ENCODE results near the gene SUPT7L. TPM values are rescaled to one million over a fixed set of nuclear protein-coding genes. Genes with fewer than 3 reads are reported as not detected.

The SUPT7L gene
- total and polyA plus RNA-seq, 7 donors, result 17.1 to 33.8 (median 21.1) TPM

GRCh38 chr2:27661371-27661770 is 2.0 kb downstream of the SUPT7L start:
- H3K4me3 ChIP-seq, result no peak overlapping the region
- intact Hi-C loops (cut with DNase I), result loop anchor here in 1 of 2 donors (5.0 kb wide), 1 partner anchor 34 kb away; the partner anchor contains the start of genes CCDC121 and GPN1
- DNase-seq (no peak), ATAC-seq (no peak)
- WGBS, 3 donors, result 84 to 96% (median 90%) methylated on average over 1 of the region's 1 CpG
- H3K9me3 ChIP-seq, result no peaks in the 10 kb centered on the region
- TF ChIP-seq CTCF (IDR thresholded peaks at IDR 0.05), result no peak
- H3K27me3 ChIP-seq (ENCODE audit: insufficient read depth in 3 of 3, low read length in 2 of 3), result no peaks in the 10 kb centered on the region
- peaks cover 9 to 71% of the 10 kb centered on the region in 2 donors for H3K36me3 ChIP-seq (ENCODE audit: insufficient read depth in 1 of 2, low read depth in 1 of 2)
- H3K27ac ChIP-seq, result no peak overlapping the region
- H3K4me1 ChIP-seq, result peaks cover 34% of the 10 kb centered on the region

DNA sequence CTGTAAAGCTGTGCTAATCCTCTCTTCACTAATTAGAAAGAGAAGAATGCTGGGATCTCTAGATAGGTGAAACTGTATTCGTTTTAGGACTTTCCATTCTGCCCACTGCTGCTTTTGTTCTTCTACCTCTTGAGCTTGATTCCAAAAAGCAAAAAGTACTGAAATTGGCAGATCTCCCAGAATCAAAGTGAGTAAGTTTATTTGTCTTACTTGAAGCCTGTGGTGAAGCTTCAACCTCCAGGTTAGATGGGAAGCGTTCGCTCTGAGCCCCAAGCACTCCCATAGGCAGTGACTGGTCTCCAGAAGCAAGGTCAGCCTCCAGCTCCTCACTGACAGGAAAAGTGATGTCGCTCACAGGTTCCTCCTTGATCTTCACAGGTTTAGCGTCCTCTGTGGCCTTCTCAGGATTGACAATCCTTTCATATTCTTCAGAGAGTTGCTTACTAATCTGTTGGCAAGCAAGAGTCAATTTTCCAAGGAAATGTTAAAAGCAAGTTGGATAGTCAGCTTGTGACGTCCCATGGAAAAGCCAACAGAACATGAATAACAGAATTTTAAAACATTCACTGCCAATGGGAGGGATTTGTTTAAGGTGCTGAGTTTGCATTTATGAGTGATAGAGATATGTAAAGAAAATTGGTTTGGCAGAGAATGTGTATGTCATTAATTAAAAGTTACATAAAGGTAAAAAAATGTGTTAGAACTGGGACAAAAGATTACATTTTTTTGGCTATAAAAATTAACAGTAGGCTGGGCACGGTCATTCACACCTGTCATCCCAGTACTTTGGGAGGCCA is 8.1 kb downstream of the SUPT7L start:
- Histone ChIP-seq H3K4me1 (peaks cover 4% of the 10 kb centered on the region), H3K27ac (no peak overlapping the region), H3K4me3 (no peak overlapping the region), H3K36me3 (ENCODE audit: insufficient read depth in 1 of 2, low read depth in 1 of 2) (peaks cover 17 to 100% of the 10 kb centered on the region in 2 donors), H3K27me3 (ENCODE audit: insufficient read depth in 3 of 3, low read length in 2 of 3) (no peaks in the 10 kb centered on the region), H3K9me3 (no peaks in the 10 kb centered on the region)
- WGBS, 3 donors, result 87 to 92% (median 90%) methylated on average over 7 of the region's 7 CpGs
- no peak for TF ChIP-seq CTCF (IDR thresholded peaks at IDR 0.05)
- intact Hi-C loops (cut with DNase I), result loop anchor here in 1 of 2 donors (10.0 kb wide), 1 partner anchor 171 kb away; the partner anchor contains the start of gene IFT172
- DNase-seq, result no peak
- ATAC-seq, result no peak

GRCh38 chr2:27653397-27653796 is 10.0 kb downstream of the SUPT7L start:
- Histone ChIP-seq H3K36me3 (ENCODE audit: insufficient read depth in 1 of 2, low read depth in 1 of 2) (peaks cover 19 to 100% of the 10 kb centered on the region in 2 donors), H3K27me3 (ENCODE audit: insufficient read depth in 3 of 3, low read length in 2 of 3) (no peaks in the 10 kb centered on the region), H3K4me3 (no peak overlapping the region), H3K4me1 (no peaks in the 10 kb centered on the region), H3K9me3 (no peaks in the 10 kb centered on the region), H3K27ac (no peak overlapping the region)
- DNase-seq (no peak), ATAC-seq (peak in 1 of 4 donors; percentile 50)
- WGBS, 3 donors, result 83 to 90% (median 87%) methylated on average over 2 of the region's 2 CpGs
- intact Hi-C loops (cut with DNase I), result loop anchor here in 1 of 2 donors (10.0 kb wide), 1 partner anchor 169 kb away; the partner anchor contains the start of gene IFT172
- no peak for TF ChIP-seq CTCF (IDR thresholded peaks at IDR 0.05)

DNA sequence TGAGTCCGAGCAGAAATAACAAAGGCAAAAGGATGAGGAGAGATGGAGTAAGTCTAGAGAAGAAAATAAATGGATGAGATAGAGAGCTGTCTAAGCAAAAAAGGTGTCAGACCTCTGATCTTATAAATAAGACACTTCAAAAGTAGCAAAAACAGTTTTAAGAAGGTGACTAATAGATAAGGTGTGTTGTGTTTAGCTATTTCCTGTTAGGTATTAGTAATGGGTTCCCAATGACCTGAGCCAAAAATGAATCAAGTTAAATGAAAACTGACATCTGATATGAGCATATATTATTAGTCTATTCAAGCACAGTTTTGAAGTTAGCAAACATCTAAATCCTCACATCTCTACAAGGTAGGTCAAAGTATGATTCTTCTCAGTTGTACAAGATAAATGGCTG is 10.6 kb downstream of the SUPT7L start:
- WGBS, 3 donors, result 86 to 97% (median 89%) methylated on average over 1 of the region's 1 CpG
- intact Hi-C loops (cut with DNase I), result loop anchor here in 1 of 2 donors (10.0 kb wide), 1 partner anchor 168 kb away; the partner anchor contains the start of gene IFT172

More for the DNA sequence above, 10.6 kb downstream of the SUPT7L start:
- Histone ChIP-seq H3K27me3 (ENCODE audit: insufficient read depth in 3 of 3, low read length in 2 of 3) (no peaks in the 10 kb centered on the region), H3K27ac (no peak overlapping the region), H3K9me3 (no peaks in the 10 kb centered on the region), H3K4me3 (no peak overlapping the region), H3K4me1 (no peaks in the 10 kb centered on the region), H3K36me3 (ENCODE audit: insufficient read depth in 1 of 2, low read depth in 1 of 2) (peaks cover 19 to 100% of the 10 kb centered on the region in 2 donors)
- no peak for TF ChIP-seq CTCF (IDR thresholded peaks at IDR 0.05)
- no peak for ATAC-seq
- no peak for DNase-seq

Measured in psoas muscle (tissue), 8 donors.